GM12892 (cell line): ENCODE measurements around the gene IL17RA.

Source experiments
- DNase-seq: peaks from one replicate; pipeline ENCODE4 v3.0.0; 2011; ENCODE audit not compliant: insufficient read length
- FAIRE-seq: peaks from 2 replicates; lab custom pipeline; 2011; peaks lifted over from hg19 to GRCh38; lab: Jason Lieb, UNC
- POLR2A ChIP-seq: IDR thresholded peaks from 2 replicates; pipeline ENCODE4 v1.6.1; 2011; ENCODE audit warnings: low read depth, low read length, control low read depth
- POLR2AphosphoS5 ChIP-seq: IDR thresholded peaks from 2 replicates; pipeline ENCODE4 v1.6.1; 2011; ENCODE audit warnings: low read depth, low read length, control low read depth
- TAF1 ChIP-seq: IDR thresholded peaks from 2 replicates; pipeline ENCODE4 v1.6.1; 2011; ENCODE audit warnings: low read depth, mild to moderate bottlenecking, control low read depth, low read length, borderline replicate concordance

The IL17RA gene

DNA sequence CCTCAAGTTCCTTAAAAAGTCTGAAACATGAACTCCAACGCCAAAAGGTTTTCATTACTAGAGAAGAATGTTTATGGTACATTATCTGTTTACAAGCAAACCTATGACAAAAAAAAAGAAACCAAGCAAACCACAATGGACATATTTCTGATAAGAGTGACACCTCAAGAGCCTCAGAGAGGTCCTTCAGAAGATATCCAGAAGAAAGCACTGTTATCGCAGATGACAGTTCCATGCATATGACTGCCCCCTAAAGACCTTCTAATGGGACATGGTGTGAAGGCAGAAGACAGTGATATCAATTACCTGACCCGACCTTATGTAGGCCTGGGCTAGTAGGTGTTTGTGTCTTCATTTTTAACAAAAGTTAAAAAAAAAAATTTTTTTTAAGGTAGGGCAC is 71.1 kb downstream of the IL17RA start:
- FAIRE-seq (no peak), DNase-seq (no peak)
- TF ChIP-seq POLR2A (no peak), TAF1 (no peak), POLR2AphosphoS5 (no peak)

- TF ChIP-seq POLR2AphosphoS5 (no peak), TAF1 (no peak), POLR2A (no peak)
- no peak for FAIRE-seq
- no peak for DNase-seq
These were observed 72.9 kb downstream of the IL17RA start for GRCh38 chr22:17157714-17158113.

DNA sequence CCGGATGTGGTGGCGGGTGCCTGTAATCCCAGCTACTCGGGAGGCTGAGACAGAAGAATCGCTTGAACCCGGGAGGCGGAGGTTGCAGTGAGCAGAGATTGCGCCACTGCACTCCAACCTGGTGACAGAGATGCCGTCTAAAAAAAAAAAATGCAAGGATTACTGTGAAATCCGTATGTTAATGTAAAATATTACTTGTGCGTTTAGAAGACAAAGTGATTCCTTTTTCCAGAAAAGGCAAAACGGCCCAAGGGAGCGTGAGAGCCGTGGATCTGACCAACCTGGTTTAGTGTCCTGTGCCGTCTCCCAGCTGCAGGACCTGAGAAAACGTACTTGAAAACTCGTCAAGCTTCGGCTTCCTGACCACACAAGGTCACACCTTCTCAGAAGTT is 73.4 kb downstream of the IL17RA start:
- no peak for DNase-seq
- no peak for FAIRE-seq
- TF ChIP-seq POLR2AphosphoS5 = no peak
- TF ChIP-seq POLR2A = no peak
- TF ChIP-seq TAF1 = no peak

GRCh38 chr22:17158568-17159503 is 74.0 kb downstream of the IL17RA start, which contains the start of gene HDHD5:
Gene HDHD5, minus strand, starts transcription at chr22:17159277. Its CDS starts 26 bp downstream, at chr22:17159251.
- FAIRE-seq (peak; percentile 87), DNase-seq (peak; percentile 88)
- TF ChIP-seq POLR2AphosphoS5 = no peak
- TF ChIP-seq POLR2A = peak; percentile 33; the same call in 1 of the 2 replicates
- no peak for TF ChIP-seq TAF1

- DNase-seq (no peak), FAIRE-seq (no peak)
- TF ChIP-seq TAF1 (no peak), POLR2AphosphoS5 (no peak), POLR2A (no peak)
These were observed 74.7 kb downstream of the IL17RA start for GRCh38 chr22:17159504-17159951.

GRCh38 chr22:17161991-17162390 is 77.2 kb downstream of the IL17RA start:
- TF ChIP-seq POLR2AphosphoS5 = no peak
- no peak for TF ChIP-seq POLR2A
- TF ChIP-seq TAF1 = no peak
- no peak for FAIRE-seq
- no peak for DNase-seq

DNA sequence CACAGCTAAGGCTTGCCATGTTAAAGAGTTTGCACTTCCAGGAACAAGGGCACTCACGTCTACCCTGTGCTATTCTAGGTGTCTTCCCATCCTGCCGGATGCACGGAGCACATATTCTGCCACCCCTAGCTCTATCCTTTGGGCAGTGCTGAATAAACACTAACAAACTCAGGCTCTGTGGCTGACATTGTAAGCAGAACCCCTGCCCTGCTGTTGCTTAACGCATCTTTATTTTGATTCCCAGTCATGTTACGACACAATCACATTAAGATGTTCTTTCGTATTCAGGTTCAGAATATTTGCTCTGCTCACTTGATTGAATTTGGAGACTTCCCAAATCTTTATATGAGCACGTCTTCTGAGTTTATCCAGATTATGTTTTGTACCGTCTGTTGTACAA is 77.9 kb downstream of the IL17RA start:
- no peak for FAIRE-seq
- no peak for DNase-seq
- TF ChIP-seq POLR2A (no peak), POLR2AphosphoS5 (no peak), TAF1 (no peak)

DNA sequence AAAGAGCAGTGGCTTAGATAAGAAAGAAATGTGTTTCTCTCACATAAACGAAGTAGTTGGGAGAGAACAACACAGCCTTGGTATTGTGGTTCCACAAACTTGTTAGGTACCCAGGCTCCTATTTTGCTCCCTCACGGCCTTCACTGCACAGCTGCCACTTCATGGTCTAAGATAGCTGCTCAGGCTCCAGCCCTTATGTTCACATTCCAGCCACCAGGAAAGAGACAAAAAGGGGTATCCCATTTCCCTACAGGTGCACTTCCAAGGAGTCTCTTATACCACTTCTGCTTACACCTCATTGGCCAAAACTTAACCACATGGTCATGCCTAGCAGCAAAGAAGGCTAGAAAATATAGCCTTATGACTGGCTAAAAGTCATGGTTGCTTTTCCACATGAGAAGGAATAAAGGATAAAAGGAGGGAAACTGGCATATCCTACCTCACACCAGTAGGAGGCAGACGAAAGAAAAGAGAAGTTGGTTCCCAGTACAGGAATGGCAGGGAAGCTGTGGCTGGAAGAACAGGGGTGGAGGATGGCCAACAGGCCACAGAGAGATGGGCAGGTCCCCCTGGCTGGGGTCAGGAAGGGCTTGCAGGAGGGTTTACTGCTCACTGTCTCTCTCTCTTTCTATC is 79.7 kb downstream of the IL17RA start:
- DNase-seq = no peak
- no peak for TF ChIP-seq POLR2AphosphoS5
- no peak for TF ChIP-seq POLR2A
- TF ChIP-seq TAF1 = no peak
- no peak for FAIRE-seq
